ENCODE measurements around the gene NMNAT2.

DNA sequence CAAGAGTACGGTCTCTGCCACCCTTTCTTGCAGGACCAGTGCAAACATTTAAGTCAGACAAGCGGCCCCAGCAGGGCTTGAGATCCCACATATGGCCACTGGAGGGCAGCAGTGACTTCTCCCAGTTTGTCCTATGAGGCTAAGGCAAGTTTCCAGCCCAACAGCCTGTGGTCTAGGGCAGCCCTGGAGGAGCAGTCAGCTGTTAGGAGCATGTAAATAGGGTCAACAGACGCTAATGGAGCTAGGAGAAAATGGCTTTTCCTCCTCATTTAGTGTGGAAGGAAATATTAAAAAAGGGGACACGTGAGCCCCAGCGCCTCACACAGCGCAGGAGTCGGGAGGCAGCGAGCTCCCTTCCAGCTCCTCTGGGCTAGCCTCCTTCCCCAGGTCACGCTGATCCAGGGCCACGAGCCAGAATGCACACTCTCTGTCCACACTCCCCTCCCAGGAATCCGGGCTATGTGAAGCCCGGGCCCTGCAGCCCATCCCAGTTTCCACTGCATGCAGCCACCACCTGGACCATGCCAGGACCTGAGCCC, 136.6 kb downstream of the NMNAT2 start:
- TF ChIP-seq, protein P1, sequence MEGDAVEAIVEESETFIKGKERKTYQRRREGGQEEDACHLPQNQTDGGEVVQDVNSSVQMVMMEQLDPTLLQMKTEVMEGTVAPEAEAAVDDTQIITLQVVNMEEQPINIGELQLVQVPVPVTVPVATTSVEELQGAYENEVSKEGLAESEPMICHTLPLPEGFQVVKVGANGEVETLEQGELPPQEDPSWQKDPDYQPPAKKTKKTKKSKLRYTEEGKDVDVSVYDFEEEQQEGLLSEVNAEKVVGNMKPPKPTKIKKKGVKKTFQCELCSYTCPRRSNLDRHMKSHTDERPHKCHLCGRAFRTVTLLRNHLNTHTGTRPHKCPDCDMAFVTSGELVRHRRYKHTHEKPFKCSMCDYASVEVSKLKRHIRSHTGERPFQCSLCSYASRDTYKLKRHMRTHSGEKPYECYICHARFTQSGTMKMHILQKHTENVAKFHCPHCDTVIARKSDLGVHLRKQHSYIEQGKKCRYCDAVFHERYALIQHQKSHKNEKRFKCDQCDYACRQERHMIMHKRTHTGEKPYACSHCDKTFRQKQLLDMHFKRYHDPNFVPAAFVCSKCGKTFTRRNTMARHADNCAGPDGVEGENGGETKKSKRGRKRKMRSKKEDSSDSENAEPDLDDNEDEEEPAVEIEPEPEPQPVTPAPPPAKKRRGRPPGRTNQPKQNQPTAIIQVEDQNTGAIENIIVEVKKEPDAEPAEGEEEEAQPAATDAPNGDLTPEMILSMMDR (IDR thresholded peaks at IDR 0.05; ENCODE audit: low read depth, low read length) = peak; percentile 67
- no peak for TF ChIP-seq POLR2A (IDR thresholded peaks at IDR 0.05; ENCODE audit: extremely low read depth, insufficient read length)
- TF ChIP-seq, protein P2, sequence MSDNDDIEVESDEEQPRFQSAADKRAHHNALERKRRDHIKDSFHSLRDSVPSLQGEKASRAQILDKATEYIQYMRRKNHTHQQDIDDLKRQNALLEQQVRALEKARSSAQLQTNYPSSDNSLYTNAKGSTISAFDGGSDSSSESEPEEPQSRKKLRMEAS (IDR thresholded peaks at IDR 0.05; ENCODE audit: low read depth, low read length) = peak; percentile 35
